ENCODE data around the gene CAMSAP1.

Gene CAMSAP1

GRCh38 chr9:135822374-135822755 lies 85.0 kb downstream of the CAMSAP1 start:
- H3K4me3 ChIP-seq (ENCODE audit: low read depth in 1 of 2, low read length in 2 of 2), result no peak overlapping the region
- peaks cover 40 to 66% of the 10 kb centered on the region in 2 donors for H3K36me3 ChIP-seq (ENCODE audit: control insufficient read depth in 1 of 2, insufficient read depth in 2 of 2, low read length in 2 of 2)
- H3K27ac ChIP-seq (ENCODE audit: low read depth, low read length), result no peak overlapping the region
- no peaks in the 10 kb centered on the region for H3K27me3 ChIP-seq (ENCODE audit: control insufficient read depth in 1 of 2, insufficient read depth in 2 of 2, low read length in 2 of 2)
- H3K4me1 ChIP-seq (ENCODE audit: control insufficient read depth in 1 of 2, insufficient read depth in 2 of 2, low read length in 2 of 2), result no peaks in the 10 kb centered on the region
- H3K9ac ChIP-seq (ENCODE audit: low read depth in 1 of 2, low read length in 2 of 2), result no peak overlapping the region
- no peaks in the 10 kb centered on the region for H3K9me3 ChIP-seq (ENCODE audit: control insufficient read depth in 1 of 2, low read length in 2 of 2)

DNA sequence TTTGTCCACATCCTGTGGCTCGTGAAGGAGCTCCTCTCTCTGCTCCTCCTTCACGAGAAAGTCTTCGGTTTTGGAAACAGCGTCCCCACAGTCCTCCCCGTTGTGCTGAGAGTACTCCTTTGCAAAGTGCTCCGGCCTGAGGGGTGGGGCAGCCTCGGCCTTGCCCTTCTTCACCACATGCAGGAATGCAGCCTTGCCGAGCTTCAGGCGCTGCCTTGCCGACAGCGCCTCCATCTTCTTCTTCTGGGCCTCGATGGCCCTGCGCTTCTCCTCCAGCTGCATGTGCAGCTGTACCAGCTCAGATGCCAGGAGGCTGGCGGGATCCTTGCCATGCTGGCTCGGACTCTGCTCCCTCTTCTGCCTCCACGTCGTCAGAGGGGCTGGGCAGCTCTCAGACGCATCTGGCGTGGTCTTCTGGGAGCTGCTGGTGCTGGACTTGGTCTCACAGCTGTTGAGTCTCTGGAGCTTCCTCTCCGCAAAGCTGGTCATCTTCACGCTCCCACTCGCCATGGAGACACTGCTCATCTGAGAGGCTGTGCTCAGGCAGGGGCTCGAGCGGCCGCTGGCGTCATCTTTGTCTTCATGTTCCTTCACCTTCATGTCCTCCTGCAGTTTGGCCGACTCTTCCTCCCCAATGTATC lies 85.5 kb downstream of the CAMSAP1 start:
- no peak overlapping the region for H3K9ac ChIP-seq (ENCODE audit: low read depth in 1 of 2, low read length in 2 of 2)
- no peak overlapping the region for H3K27ac ChIP-seq (ENCODE audit: low read depth, low read length)
- H3K4me3 ChIP-seq (ENCODE audit: low read depth in 1 of 2, low read length in 2 of 2), result no peak overlapping the region
- peaks cover 43 to 72% of the 10 kb centered on the region in 2 donors for H3K36me3 ChIP-seq (ENCODE audit: control insufficient read depth in 1 of 2, insufficient read depth in 2 of 2, low read length in 2 of 2)
- H3K9me3 ChIP-seq (ENCODE audit: control insufficient read depth in 1 of 2, low read length in 2 of 2), result no peaks in the 10 kb centered on the region
- no peaks in the 10 kb centered on the region for H3K4me1 ChIP-seq (ENCODE audit: control insufficient read depth in 1 of 2, insufficient read depth in 2 of 2, low read length in 2 of 2)
- no peaks in the 10 kb centered on the region for H3K27me3 ChIP-seq (ENCODE audit: control insufficient read depth in 1 of 2, insufficient read depth in 2 of 2, low read length in 2 of 2)

DNA sequence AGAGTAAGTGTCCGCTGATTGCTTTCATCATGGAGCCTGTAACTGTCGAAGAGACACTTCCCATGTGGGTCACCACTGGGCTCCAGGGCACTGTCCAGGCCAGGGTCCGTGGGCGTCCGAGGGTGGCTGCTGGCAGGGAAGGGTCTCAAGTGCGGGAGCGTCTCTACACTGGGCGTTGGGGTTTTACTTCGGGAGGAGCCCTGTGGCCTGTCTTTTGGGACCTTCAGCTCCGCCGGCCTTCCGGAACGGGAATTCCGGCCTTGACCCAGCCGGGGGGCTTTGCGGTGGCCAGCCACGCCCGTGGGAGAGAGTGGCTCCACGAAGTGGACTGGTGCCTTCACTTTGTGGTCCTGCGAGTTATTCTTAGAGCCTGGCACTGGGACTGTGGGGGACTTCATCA lies 86.2 kb downstream of the CAMSAP1 start:
- no peaks in the 10 kb centered on the region for H3K9me3 ChIP-seq (ENCODE audit: control insufficient read depth in 1 of 2, low read length in 2 of 2)
- H3K9ac ChIP-seq (ENCODE audit: low read depth in 1 of 2, low read length in 2 of 2), result no peak overlapping the region
- peaks cover 43 to 79% of the 10 kb centered on the region in 2 donors for H3K36me3 ChIP-seq (ENCODE audit: control insufficient read depth in 1 of 2, insufficient read depth in 2 of 2, low read length in 2 of 2)
- H3K4me1 ChIP-seq (ENCODE audit: control insufficient read depth in 1 of 2, insufficient read depth in 2 of 2, low read length in 2 of 2), result no peaks in the 10 kb centered on the region
- H3K27me3 ChIP-seq (ENCODE audit: control insufficient read depth in 1 of 2, insufficient read depth in 2 of 2, low read length in 2 of 2), result no peaks in the 10 kb centered on the region
- no peak overlapping the region for H3K4me3 ChIP-seq (ENCODE audit: low read depth in 1 of 2, low read length in 2 of 2)
- no peak overlapping the region for H3K27ac ChIP-seq (ENCODE audit: low read depth, low read length)

- Histone ChIP-seq H3K27me3 (ENCODE audit: control insufficient read depth in 1 of 2, insufficient read depth in 2 of 2, low read length in 2 of 2) (no peaks in the 10 kb centered on the region), H3K36me3 (ENCODE audit: control insufficient read depth in 1 of 2, insufficient read depth in 2 of 2, low read length in 2 of 2) (peaks cover 43 to 79% of the 10 kb centered on the region in 2 donors), H3K4me3 (ENCODE audit: low read depth in 1 of 2, low read length in 2 of 2) (no peak overlapping the region), H3K27ac (ENCODE audit: low read depth, low read length) (no peak overlapping the region), H3K9ac (ENCODE audit: low read depth in 1 of 2, low read length in 2 of 2) (no peak overlapping the region), H3K4me1 (ENCODE audit: control insufficient read depth in 1 of 2, insufficient read depth in 2 of 2, low read length in 2 of 2) (no peaks in the 10 kb centered on the region), H3K9me3 (ENCODE audit: control insufficient read depth in 1 of 2, low read length in 2 of 2) (no peaks in the 10 kb centered on the region)
Measured at GRCh38 chr9:135820661-135821060, 86.7 kb downstream of the CAMSAP1 start.

GRCh38 chr9:135819905-135820304 lies 87.4 kb downstream of the CAMSAP1 start:
- H3K4me1 ChIP-seq (ENCODE audit: control insufficient read depth in 1 of 2, insufficient read depth in 2 of 2, low read length in 2 of 2), result no peaks in the 10 kb centered on the region
- H3K36me3 ChIP-seq (ENCODE audit: control insufficient read depth in 1 of 2, insufficient read depth in 2 of 2, low read length in 2 of 2), result peaks cover 43 to 81% of the 10 kb centered on the region in 2 donors

DNA sequence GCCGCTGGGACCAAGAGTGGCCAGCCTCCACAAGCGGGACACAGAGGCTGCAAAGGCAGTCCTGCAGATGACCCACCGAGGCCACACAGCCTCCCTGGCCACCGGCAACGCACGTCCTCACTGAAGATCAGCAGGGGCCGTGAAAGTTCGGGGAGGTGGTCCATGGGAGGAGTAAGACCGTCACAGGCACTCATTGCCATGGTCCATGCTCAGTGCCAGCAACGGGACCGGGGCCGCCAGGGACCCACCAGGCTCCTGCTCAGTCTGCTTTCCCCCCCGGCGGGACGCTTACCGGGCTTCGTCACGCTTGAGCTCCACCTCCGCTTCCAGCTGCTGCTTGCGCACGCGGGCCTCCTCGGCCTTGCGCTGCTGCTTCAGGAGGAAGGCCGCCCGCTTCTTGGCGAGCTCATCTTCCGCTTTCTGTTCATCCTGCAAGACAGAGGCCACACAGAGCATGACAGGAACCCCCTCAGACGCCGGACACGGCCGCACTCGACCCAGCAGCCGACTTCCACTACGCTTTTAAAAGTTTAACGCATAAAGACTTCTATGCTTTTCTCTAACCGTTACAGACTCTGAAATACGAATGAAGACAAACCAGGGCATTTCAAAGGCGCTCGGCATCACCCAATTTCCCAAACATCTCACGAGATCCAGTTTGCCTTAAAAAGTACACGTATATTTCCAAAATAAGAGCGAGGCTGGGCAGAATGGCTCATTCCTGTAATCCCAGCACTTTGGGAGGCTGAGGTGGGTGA lies 88.4 kb downstream of the CAMSAP1 start:
- Histone ChIP-seq H3K4me3 (ENCODE audit: low read depth in 1 of 2, low read length in 2 of 2) (no peak overlapping the region), H3K9me3 (ENCODE audit: control insufficient read depth in 1 of 2, low read length in 2 of 2) (no peaks in the 10 kb centered on the region), H3K4me1 (ENCODE audit: control insufficient read depth in 1 of 2, insufficient read depth in 2 of 2, low read length in 2 of 2) (no peaks in the 10 kb centered on the region), H3K9ac (ENCODE audit: low read depth in 1 of 2, low read length in 2 of 2) (no peak overlapping the region), H3K36me3 (ENCODE audit: control insufficient read depth in 1 of 2, insufficient read depth in 2 of 2, low read length in 2 of 2) (peaks cover 42 to 87% of the 10 kb centered on the region in 2 donors), H3K27me3 (ENCODE audit: control insufficient read depth in 1 of 2, insufficient read depth in 2 of 2, low read length in 2 of 2) (no peaks in the 10 kb centered on the region), H3K27ac (ENCODE audit: low read depth, low read length) (no peak overlapping the region)

More at GRCh38 chr9:135819905-135820304, 87.4 kb downstream of the CAMSAP1 start:
- no peak overlapping the region for H3K27ac ChIP-seq (ENCODE audit: low read depth, low read length)
- H3K9ac ChIP-seq (ENCODE audit: low read depth in 1 of 2, low read length in 2 of 2), result no peak overlapping the region
- no peaks in the 10 kb centered on the region for H3K27me3 ChIP-seq (ENCODE audit: control insufficient read depth in 1 of 2, insufficient read depth in 2 of 2, low read length in 2 of 2)
- H3K4me3 ChIP-seq (ENCODE audit: low read depth in 1 of 2, low read length in 2 of 2), result no peak overlapping the region
- no peaks in the 10 kb centered on the region for H3K9me3 ChIP-seq (ENCODE audit: control insufficient read depth in 1 of 2, low read length in 2 of 2)

GRCh38 chr9:135817951-135818717 lies 89.2 kb downstream of the CAMSAP1 start:
- peaks cover 45 to 84% of the 10 kb centered on the region in 2 donors for H3K36me3 ChIP-seq (ENCODE audit: control insufficient read depth in 1 of 2, insufficient read depth in 2 of 2, low read length in 2 of 2)
- no peaks in the 10 kb centered on the region for H3K4me1 ChIP-seq (ENCODE audit: control insufficient read depth in 1 of 2, insufficient read depth in 2 of 2, low read length in 2 of 2)
- H3K9ac ChIP-seq (ENCODE audit: low read depth in 1 of 2, low read length in 2 of 2), result no peak overlapping the region
- no peak overlapping the region for H3K4me3 ChIP-seq (ENCODE audit: low read depth in 1 of 2, low read length in 2 of 2)
- H3K27ac ChIP-seq (ENCODE audit: low read depth, low read length), result no peak overlapping the region
- H3K27me3 ChIP-seq (ENCODE audit: control insufficient read depth in 1 of 2, insufficient read depth in 2 of 2, low read length in 2 of 2), result no peaks in the 10 kb centered on the region
- H3K9me3 ChIP-seq (ENCODE audit: control insufficient read depth in 1 of 2, low read length in 2 of 2), result no peaks in the 10 kb centered on the region

DNA sequence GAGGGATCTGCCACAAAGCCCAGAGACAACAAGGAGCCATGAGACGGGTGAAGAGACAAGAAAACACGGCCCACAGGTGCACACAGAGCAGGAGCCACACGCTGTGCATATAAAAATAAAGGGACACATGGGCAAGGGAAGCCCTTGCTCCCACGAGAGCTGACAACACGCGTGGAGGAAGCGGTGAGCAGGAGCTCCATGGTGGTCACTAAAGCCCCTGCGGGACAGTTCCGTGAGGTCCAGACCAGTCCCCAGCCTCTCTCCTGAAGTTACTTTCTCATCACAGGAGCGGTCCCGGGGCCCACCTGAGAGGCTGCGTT lies 90.7 kb downstream of the CAMSAP1 start:
- H3K9ac ChIP-seq (ENCODE audit: low read depth in 1 of 2, low read length in 2 of 2), result no peak overlapping the region
- H3K36me3 ChIP-seq (ENCODE audit: control insufficient read depth in 1 of 2, insufficient read depth in 2 of 2, low read length in 2 of 2), result peaks cover 38 to 73% of the 10 kb centered on the region in 2 donors
- H3K9me3 ChIP-seq (ENCODE audit: control insufficient read depth in 1 of 2, low read length in 2 of 2), result no peaks in the 10 kb centered on the region
- no peaks in the 10 kb centered on the region for H3K4me1 ChIP-seq (ENCODE audit: control insufficient read depth in 1 of 2, insufficient read depth in 2 of 2, low read length in 2 of 2)
- no peaks in the 10 kb centered on the region for H3K27me3 ChIP-seq (ENCODE audit: control insufficient read depth in 1 of 2, insufficient read depth in 2 of 2, low read length in 2 of 2)
- no peak overlapping the region for H3K4me3 ChIP-seq (ENCODE audit: low read depth in 1 of 2, low read length in 2 of 2)
- H3K27ac ChIP-seq (ENCODE audit: low read depth, low read length), result no peak overlapping the region

GRCh38 chr9:135815830-135816650 lies 91.3 kb downstream of the CAMSAP1 start:
- Histone ChIP-seq H3K27ac (ENCODE audit: low read depth, low read length) (no peak overlapping the region), H3K4me1 (ENCODE audit: control insufficient read depth in 1 of 2, insufficient read depth in 2 of 2, low read length in 2 of 2) (no peaks in the 10 kb centered on the region), H3K9ac (ENCODE audit: low read depth in 1 of 2, low read length in 2 of 2) (no peak overlapping the region), H3K36me3 (ENCODE audit: control insufficient read depth in 1 of 2, insufficient read depth in 2 of 2, low read length in 2 of 2) (peaks cover 36 to 73% of the 10 kb centered on the region in 2 donors), H3K27me3 (ENCODE audit: control insufficient read depth in 1 of 2, insufficient read depth in 2 of 2, low read length in 2 of 2) (no peaks in the 10 kb centered on the region), H3K9me3 (ENCODE audit: control insufficient read depth in 1 of 2, low read length in 2 of 2) (no peaks in the 10 kb centered on the region), H3K4me3 (ENCODE audit: low read depth in 1 of 2, low read length in 2 of 2) (no peak overlapping the region)
